ENCODE measurements around the gene KRTAP5-2. TPM values are rescaled to one million over a fixed set of nuclear protein-coding genes. Genes with fewer than 3 reads are reported as not detected.
A peak's percentile ranks its signal among the peaks of the same experiment; 100 is the strongest.
"Not testable (repeated sequence)": the region's sequence is repeated elsewhere in the genome, so short reads cannot be mapped to it uniquely, and the experiment has no call there.

KRTAP5-2 gene
- total RNA-seq, 1 experiment from 2014 or later, result not detected

- not testable (repeated sequence) for H3K27me3 ChIP-seq (ENCODE audit: control insufficient read depth, insufficient read depth, low read length); H3K36me3 ChIP-seq (replicated peaks; ENCODE audit: control insufficient read depth, insufficient read depth, low read length); H3K4me3 ChIP-seq (ENCODE audit: insufficient read depth, low read depth, low read length)
- peak; percentile 67 for DNase-seq
Observed at GRCh38 chr11:1607156-1607845, 9.2 kb upstream of the KRTAP5-2 start.

DNA sequence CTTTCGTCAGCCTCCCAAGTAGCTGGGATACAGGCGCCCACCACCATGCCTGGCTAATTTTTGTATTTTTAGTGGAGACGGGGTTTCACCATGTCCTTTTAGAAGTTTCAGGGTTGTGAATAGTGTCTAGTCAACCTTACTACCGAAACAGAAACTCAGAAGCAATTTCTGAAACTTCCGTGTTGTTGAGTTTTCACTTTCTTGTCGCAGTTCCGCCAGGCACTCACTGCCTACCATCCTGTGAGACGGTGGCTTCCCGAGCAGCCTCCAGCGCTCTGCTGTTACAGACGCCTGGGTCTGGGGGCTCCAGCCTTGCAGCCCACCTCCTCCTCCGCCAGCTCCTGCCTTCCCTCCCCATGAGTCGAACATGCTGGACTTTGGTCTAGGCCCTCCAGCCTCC, 7.8 kb upstream of the KRTAP5-2 start:
- not testable (repeated sequence) for H3K36me3 ChIP-seq (replicated peaks; ENCODE audit: control insufficient read depth, insufficient read depth, low read length); DNase-seq; H3K4me3 ChIP-seq (ENCODE audit: insufficient read depth, low read depth, low read length); H3K27me3 ChIP-seq (ENCODE audit: control insufficient read depth, insufficient read depth, low read length)

DNA sequence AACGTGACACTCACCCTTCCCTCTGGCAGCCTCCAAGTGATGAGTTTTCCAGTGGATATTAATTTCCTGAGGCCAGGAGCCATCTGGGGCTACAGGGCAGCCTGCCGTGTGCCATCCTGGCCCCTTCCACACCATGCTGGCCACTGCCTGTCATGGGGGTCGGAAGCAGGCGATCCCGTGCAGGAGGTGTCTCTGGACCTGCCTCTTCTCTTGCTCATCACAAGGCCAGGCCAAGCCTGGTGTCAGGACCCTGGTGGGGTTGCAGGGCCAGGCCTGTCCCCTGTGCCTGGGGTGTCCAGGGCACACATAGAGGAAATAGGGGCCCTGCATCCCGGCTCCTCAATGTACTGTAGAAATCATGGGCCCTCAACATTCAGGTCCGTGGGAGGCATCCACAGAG, 6.6 kb upstream of the KRTAP5-2 start:
- Histone ChIP-seq H3K27me3 (ENCODE audit: control insufficient read depth, insufficient read depth, low read length) (no peaks in the 10 kb centered on the region; the same call in 1 of the 2 replicates), H3K4me3 (ENCODE audit: insufficient read depth, low read depth, low read length) (no peak overlapping the region), H3K36me3 (replicated peaks; ENCODE audit: control insufficient read depth, insufficient read depth, low read length) (no peaks in the 10 kb centered on the region)
- no peak for DNase-seq

DNA sequence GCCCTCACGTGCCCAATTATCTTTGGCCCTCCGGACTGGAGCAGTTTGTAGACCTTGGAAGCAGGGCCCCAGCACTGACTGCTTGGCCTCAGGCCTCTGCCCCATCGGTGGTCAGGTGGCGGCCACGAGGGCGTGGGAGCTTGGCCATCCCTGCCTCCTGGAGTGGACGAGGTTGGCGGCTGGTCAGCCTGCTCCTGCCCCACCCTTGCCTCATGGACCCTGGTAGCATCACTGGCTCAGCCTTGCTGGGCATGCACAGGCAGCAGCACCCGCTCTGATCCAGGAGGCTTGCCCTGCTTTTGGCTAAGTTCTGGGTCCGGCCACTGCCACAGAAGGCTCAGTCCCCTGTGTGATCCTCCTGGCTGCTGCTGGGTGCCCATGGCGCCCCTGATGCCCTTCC, 6.1 kb upstream of the KRTAP5-2 start:
- peak; percentile 33 for DNase-seq
- no peak overlapping the region for H3K4me3 ChIP-seq (ENCODE audit: insufficient read depth, low read depth, low read length)
- no peaks in the 10 kb centered on the region for H3K36me3 ChIP-seq (replicated peaks; ENCODE audit: control insufficient read depth, insufficient read depth, low read length)
- H3K27me3 ChIP-seq (ENCODE audit: control insufficient read depth, insufficient read depth, low read length), result no peaks in the 10 kb centered on the region; the same call in 1 of the 2 replicates

GRCh38 chr11:1603629-1604028, 5.5 kb upstream of the KRTAP5-2 start:
- Histone ChIP-seq H3K36me3 (replicated peaks; ENCODE audit: control insufficient read depth, insufficient read depth, low read length) (no peaks in the 10 kb centered on the region), H3K27me3 (ENCODE audit: control insufficient read depth, insufficient read depth, low read length) (no peaks in the 10 kb centered on the region; the same call in 1 of the 2 replicates), H3K4me3 (ENCODE audit: insufficient read depth, low read depth, low read length) (no peak overlapping the region)
- no peak for DNase-seq

GRCh38 chr11:1601663-1602062, 3.6 kb upstream of the KRTAP5-2 start:
- H3K27me3 ChIP-seq (ENCODE audit: control insufficient read depth, insufficient read depth, low read length); H3K36me3 ChIP-seq (replicated peaks; ENCODE audit: control insufficient read depth, insufficient read depth, low read length); DNase-seq; H3K4me3 ChIP-seq (ENCODE audit: insufficient read depth, low read depth, low read length): not testable (repeated sequence)

DNA sequence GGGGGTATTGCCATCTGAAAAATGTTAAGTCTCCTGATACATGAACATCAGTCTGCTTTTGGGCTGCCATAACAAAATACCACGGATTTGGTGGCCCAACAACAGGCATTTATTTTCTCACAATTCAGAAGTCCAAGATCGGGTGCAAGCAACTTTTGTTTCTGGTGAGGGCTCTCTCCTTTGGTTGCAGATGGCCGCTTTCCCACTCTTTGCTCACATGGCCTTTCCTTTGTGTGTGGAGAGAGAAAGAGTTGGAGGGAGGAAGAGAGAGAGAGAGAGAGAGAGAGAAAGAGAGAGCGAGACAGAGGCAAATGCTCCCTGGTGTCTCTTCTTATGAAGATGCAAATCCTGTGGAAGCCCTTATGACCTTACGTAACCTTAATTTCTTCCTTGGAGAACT, 2.5 kb upstream of the KRTAP5-2 start:
- H3K36me3 ChIP-seq (replicated peaks; ENCODE audit: control insufficient read depth, insufficient read depth, low read length), result no peaks in the 10 kb centered on the region
- peaks cover 3% of the 10 kb centered on the region; the same call in 1 of the 2 replicates for H3K27me3 ChIP-seq (ENCODE audit: control insufficient read depth, insufficient read depth, low read length)
- H3K4me3 ChIP-seq (ENCODE audit: insufficient read depth, low read depth, low read length), result no peak overlapping the region
- no peak for DNase-seq

DNA sequence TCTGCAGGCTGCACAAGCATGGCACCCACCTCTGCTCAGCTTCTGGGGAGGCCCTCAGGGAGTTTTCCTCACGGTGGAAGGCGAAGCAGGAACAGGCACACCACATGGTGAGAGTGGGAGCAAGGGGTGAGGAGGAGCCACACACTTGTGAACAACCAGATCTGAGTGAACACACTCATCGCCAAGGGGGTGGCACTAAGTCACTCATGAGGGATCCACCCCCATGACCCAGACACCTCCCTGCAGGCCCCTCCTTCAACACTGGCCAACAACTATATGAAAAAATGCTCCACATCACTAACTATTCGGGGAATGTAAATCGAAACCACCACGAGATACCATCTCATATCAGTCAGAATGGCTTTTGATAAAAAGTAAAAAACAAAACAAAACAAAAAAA, 722 bp upstream of the KRTAP5-2 start:
- no peak for DNase-seq
- Histone ChIP-seq H3K27me3 (ENCODE audit: control insufficient read depth, insufficient read depth, low read length) (peaks cover 3% of the 10 kb centered on the region; the same call in 1 of the 2 replicates), H3K36me3 (replicated peaks; ENCODE audit: control insufficient read depth, insufficient read depth, low read length) (no peaks in the 10 kb centered on the region), H3K4me3 (ENCODE audit: insufficient read depth, low read depth, low read length) (no peak overlapping the region)

DNA sequence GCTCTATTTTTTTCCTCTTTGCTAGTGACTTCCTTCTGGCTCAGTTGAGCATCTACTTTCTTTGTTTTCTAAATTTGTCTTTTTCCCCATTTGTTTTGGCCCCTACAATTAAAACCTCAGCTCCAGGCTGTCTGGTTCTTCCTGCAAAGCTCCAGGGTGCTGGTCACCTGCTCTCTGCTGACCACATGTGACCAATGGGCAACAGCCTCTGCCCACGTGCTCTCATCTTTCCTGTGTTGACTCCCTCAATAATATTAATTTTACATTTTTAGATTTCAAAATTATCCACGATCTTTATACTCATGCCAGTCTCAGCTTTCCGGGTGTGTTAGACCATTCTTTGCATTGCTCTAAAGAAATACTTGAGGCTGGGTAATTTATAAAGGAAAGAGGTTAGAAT, 312 bp upstream of the KRTAP5-2 start:
- H3K4me3 ChIP-seq (ENCODE audit: insufficient read depth, low read depth, low read length); H3K27me3 ChIP-seq (ENCODE audit: control insufficient read depth, insufficient read depth, low read length); DNase-seq; H3K36me3 ChIP-seq (replicated peaks; ENCODE audit: control insufficient read depth, insufficient read depth, low read length): not testable (repeated sequence)

- Histone ChIP-seq H3K27me3 (ENCODE audit: control insufficient read depth, insufficient read depth, low read length) (peaks cover 3% of the 10 kb centered on the region; the same call in 1 of the 2 replicates), H3K4me3 (ENCODE audit: insufficient read depth, low read depth, low read length) (no peak overlapping the region), H3K36me3 (replicated peaks; ENCODE audit: control insufficient read depth, insufficient read depth, low read length) (no peaks in the 10 kb centered on the region)
- DNase-seq, result no peak
Observed at GRCh38 chr11:1597331-1597993, 632 bp downstream of the KRTAP5-2 start.

DNA sequence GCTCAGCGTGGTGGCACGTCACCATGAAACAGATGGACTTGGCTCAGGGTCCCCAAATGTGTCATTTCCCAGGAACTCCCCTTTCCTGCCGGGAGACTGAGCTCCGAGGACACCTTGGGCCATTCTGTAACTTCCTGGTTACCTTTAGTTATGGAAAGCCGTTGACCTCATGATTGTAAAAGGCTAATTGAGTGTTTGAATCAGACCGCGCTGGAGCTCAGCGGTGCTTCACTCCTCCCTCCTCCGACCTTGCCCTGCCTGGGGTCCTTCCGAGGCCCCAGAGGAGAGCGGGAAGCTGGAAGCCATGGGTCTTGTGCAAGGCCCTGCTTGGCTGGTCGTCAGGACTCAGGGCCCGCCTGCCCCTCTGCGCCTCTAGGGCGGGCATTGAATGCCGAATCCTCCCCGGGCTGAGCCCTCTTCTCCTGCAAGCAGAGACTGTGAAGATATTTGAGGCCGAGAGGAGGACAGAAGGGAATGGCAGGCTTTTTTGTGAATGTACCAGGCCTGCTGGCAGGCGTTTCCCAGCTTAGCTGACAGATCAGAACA, 1.4 kb downstream of the KRTAP5-2 start:
- H3K36me3 ChIP-seq (replicated peaks; ENCODE audit: control insufficient read depth, insufficient read depth, low read length); DNase-seq; H3K4me3 ChIP-seq (ENCODE audit: insufficient read depth, low read depth, low read length); H3K27me3 ChIP-seq (ENCODE audit: control insufficient read depth, insufficient read depth, low read length): not testable (repeated sequence)

- not testable (repeated sequence) for H3K27me3 ChIP-seq (ENCODE audit: control insufficient read depth, insufficient read depth, low read length); H3K4me3 ChIP-seq (ENCODE audit: insufficient read depth, low read depth, low read length); H3K36me3 ChIP-seq (replicated peaks; ENCODE audit: control insufficient read depth, insufficient read depth, low read length); DNase-seq
Observed at GRCh38 chr11:1595994-1596575, 2.0 kb downstream of the KRTAP5-2 start.

- Histone ChIP-seq H3K36me3 (replicated peaks; ENCODE audit: control insufficient read depth, insufficient read depth, low read length) (no peaks in the 10 kb centered on the region), H3K4me3 (ENCODE audit: insufficient read depth, low read depth, low read length) (no peak overlapping the region), H3K27me3 (ENCODE audit: control insufficient read depth, insufficient read depth, low read length) (peaks cover 3% of the 10 kb centered on the region; the same call in 1 of the 2 replicates)
- DNase-seq, result no peak
Observed at GRCh38 chr11:1592628-1593027, 5.5 kb downstream of the KRTAP5-2 start.

DNA sequence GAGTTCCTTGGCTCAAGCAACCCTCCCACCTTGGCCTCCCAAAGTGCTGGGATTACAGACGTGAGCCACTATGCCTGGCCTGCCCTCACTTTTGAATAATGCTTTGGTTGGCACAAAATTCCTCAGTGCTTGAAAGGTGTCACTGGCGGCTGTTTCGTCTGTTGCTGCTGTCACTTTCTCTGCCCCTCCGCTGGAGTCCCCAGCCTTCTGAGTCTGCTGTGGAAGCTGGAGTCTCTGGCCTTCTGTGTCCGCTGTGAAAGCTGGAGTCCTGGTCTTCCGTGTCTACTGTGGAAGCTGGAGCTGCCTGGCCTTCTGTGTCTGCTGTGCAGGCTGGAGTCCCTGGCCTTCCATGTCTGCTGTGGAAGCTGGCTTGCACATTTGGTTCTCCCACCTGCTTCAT, 8.1 kb downstream of the KRTAP5-2 start:
- Histone ChIP-seq H3K4me3 (ENCODE audit: insufficient read depth, low read depth, low read length) (no peak overlapping the region), H3K36me3 (replicated peaks; ENCODE audit: control insufficient read depth, insufficient read depth, low read length) (no peaks in the 10 kb centered on the region), H3K27me3 (ENCODE audit: control insufficient read depth, insufficient read depth, low read length) (no peaks in the 10 kb centered on the region; the same call in 1 of the 2 replicates)
- no peak for DNase-seq

All from H7 (cell line).